K562 (cell line): ENCODE results near the gene DOCK3. TPM values are rescaled to one million over a fixed set of nuclear protein-coding genes. Genes with fewer than 3 reads are reported as not detected.

Experiments used
- CAMTA2 ChIP-seq: fragments of 250-450 bp; sonication (Bioruptor Pico); conservative IDR thresholded peaks from 2 replicates; pipeline ENCODE4 v1.5.1; 2022
- CUX1 ChIP-seq: fragments of 200-800 bp; sonication (Bioruptor generic); IDR thresholded peaks from 2 replicates; pipeline ENCODE4 v1.6.1; 2016; ENCODE audit warnings: missing genetic modification characterization, missing compliant biosample characterization
- MXD1 ChIP-seq: fragments of 250-450 bp; sonication (Bioruptor Pico); IDR thresholded peaks from 2 replicates; pipeline ENCODE4 v1.8.0; 2021; ENCODE audit warnings: borderline replicate concordance, mild to moderate bottlenecking, moderate library complexity; ENCODE audit not compliant: poor library complexity, severe bottlenecking
- PHB2 ChIP-seq: fragments of 450-650 bp; IDR thresholded peaks from 2 replicates; pipeline ENCODE4 v1.6.1; 2017; ENCODE audit warnings: low read depth
- PHF21A ChIP-seq: fragments of 450-650 bp; IDR thresholded peaks from 2 replicates; pipeline ENCODE4 v1.6.1; 2017; ENCODE audit warnings: low read depth, borderline replicate concordance
- SIRT6 ChIP-seq: IDR thresholded peaks from one replicate; pipeline ENCODE4 v1.6.1; 2012; ENCODE audit warnings: low read depth, mild to moderate bottlenecking, control low read depth, inconsistent platforms, low read length, moderate library complexity
- SMAD2 ChIP-seq: fragments of 150-350 bp; IDR thresholded peaks from 2 replicates; pipeline ENCODE4 v1.6.1; 2014; ENCODE audit warnings: low read depth, mild to moderate bottlenecking, low read length
- ZNF197 ChIP-seq: fragments of 200-800 bp; sonication (Bioruptor generic); IDR thresholded peaks from 2 replicates; pipeline ENCODE4 v1.6.1; 2016; ENCODE audit warnings: low read depth, missing genetic modification characterization, missing compliant biosample characterization
- polyA plus RNA-seq, 8 experiments: library from polyadenylated mRNA; depleted of rRNA in 4 of 8; stranded (reverse) in 5 of 8; unstranded in 3 of 8; fragments of >200 nt; fragmentation: Nextera tagmentation in 2 of 8; fragmentation: Illumina TruSeq in 1 of 8; extraction: Ambion mirVana in 2 of 8; extraction: Trizol in 1 of 8; gene quantifications; 2 replicates each; pipeline versions ENCODE4 v1.2.1 to v1.2.3, GENCODE V29; 2011 to 2014; ENCODE audit warnings: inconsistent platforms in 1 of 8, missing spikeins in 1 of 8
- total RNA-seq, 7 experiments: library from RNA; depleted of rRNA in 6 of 7; stranded (reverse); fragments of >200 nt in 6 of 7; fragmentation: Illumina TruSeq in 2 of 7; extraction: Trizol in 2 of 7; gene quantifications; 2 replicates each; pipeline versions ENCODE4 v1.2.1 to v1.2.3, GENCODE V29; 2011 to 2021; ENCODE audit warnings: low replicate concordance in 1 of 7

Gene DOCK3
- total and polyA plus RNA-seq, 9 of the 15 experiments (the other 6 are each of a cell fraction or from before 2014, with no cell fraction given), result under 0.01 to 0.03 (median 0.01) TPM; not detected in 4

GRCh38 chr3:51002495-51002894 lies 327.8 kb downstream of the DOCK3 start (continued):
- TF ChIP-seq CUX1 (no peak), ZNF197 (CRISPR knock-in tag) (no peak), MXD1 (CRISPR knock-in tag) (no peak), PHF21A (no peak), SIRT6 (no peak), SMAD2 (no peak), PHB2 (no peak), CAMTA2 (CRISPR knock-in tag) (no peak)
